ENCODE results near the gene TMEM174. TPM values are rescaled to one million over a fixed set of nuclear protein-coding genes. Genes with fewer than 3 reads are reported as not detected.

TMEM174 gene
- total RNA-seq, 1 donor from 2014 or later, result not detected

DNA sequence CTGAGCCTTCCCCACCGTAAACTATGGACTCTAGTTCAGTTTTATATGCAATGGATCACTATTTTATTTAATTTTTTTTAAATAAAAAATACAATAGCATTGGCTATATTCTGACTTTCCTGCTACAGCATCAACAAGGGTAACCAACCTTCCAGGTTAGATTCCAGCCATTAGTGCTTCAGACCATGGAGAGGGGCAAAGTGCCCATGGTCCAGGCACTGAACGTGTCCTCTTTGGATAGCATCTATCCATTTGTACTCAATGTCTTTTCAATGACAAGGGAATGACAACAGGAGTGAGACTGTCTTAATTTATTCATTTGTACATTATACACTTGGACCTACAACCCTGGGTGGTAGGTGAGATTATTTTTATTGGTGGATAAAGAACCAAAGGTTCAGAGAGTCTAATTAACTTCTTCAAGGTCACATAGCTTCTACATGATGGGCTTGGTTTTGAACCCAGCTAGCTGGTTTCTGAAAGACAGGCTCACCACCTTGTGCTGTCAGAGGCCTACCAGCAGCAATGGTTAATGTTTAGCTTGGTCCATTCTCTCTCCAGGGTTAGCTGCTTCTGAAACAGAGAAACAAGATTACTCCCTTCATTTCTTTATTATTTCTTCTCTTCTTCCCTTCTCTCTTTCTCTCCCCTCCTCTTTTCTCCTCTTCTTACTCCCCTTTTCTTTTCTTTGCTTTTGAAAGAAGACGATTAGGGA lies 41.1 kb upstream of the TMEM174 start:
- Histone ChIP-seq H3K27ac (no peak overlapping the region), H3K9me3 (no peaks in the 10 kb centered on the region), H3K4me1 (no peaks in the 10 kb centered on the region), H3K27me3 (ENCODE audit: low read depth) (peaks cover 9% of the 10 kb centered on the region), H3K36me3 (no peaks in the 10 kb centered on the region), H3K4me3 (no peak overlapping the region)
- no peak for DNase-seq
- intact Hi-C loops (cut with DNase I), result no loop called here
- ATAC-seq, result no peak
- TF ChIP-seq, protein P1, sequence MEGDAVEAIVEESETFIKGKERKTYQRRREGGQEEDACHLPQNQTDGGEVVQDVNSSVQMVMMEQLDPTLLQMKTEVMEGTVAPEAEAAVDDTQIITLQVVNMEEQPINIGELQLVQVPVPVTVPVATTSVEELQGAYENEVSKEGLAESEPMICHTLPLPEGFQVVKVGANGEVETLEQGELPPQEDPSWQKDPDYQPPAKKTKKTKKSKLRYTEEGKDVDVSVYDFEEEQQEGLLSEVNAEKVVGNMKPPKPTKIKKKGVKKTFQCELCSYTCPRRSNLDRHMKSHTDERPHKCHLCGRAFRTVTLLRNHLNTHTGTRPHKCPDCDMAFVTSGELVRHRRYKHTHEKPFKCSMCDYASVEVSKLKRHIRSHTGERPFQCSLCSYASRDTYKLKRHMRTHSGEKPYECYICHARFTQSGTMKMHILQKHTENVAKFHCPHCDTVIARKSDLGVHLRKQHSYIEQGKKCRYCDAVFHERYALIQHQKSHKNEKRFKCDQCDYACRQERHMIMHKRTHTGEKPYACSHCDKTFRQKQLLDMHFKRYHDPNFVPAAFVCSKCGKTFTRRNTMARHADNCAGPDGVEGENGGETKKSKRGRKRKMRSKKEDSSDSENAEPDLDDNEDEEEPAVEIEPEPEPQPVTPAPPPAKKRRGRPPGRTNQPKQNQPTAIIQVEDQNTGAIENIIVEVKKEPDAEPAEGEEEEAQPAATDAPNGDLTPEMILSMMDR (IDR thresholded peaks at IDR 0.05), result no peak

DNA sequence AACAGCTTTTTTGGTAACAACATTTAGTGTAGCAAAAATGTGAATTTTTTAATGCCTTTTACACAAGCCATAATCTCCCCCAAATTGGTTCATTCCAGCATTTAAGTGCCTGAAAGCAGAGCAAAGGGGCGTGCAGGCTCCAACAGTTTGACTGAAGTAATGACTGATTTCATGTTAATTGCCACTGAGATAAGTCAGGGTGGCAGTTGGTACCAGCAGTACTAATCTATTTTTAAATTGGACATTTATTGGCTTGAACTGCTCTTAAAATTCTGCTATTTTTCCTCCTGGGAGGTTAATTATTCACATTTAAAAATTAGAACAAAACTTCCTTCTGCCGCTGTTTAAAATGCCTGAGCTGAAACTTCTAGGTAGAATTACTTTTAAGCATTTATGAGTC lies 40.2 kb upstream of the TMEM174 start:
- Histone ChIP-seq H3K4me3 (no peak overlapping the region), H3K27me3 (ENCODE audit: low read depth) (peaks cover 11% of the 10 kb centered on the region), H3K27ac (no peak overlapping the region), H3K9me3 (no peaks in the 10 kb centered on the region), H3K36me3 (no peaks in the 10 kb centered on the region), H3K4me1 (no peaks in the 10 kb centered on the region)
- intact Hi-C loops (cut with DNase I), result no loop called here
- ATAC-seq (no peak), DNase-seq (no peak)
- TF ChIP-seq, protein P1 (IDR thresholded peaks at IDR 0.05), result no peak

DNA sequence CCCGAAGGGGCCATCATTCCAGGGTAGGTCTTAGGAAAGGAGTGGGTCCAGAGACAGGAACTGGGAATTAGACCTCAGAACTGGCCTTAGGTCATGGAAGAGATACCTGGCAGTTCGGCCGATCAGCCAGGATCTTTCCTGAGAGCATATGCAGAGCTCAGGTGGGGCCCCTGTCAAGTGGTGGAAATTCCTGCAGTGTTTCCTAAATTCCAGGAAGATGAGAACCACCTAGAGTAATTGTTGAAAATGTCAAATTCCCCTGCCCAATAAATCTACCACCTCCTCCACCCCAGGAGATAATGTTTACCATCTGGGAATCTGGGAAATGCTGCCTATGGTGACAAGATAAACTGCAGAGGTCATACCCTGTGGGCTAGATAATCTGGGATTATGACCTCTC lies 38.0 kb upstream of the TMEM174 start:
- H3K9me3 ChIP-seq, result no peaks in the 10 kb centered on the region
- DNase-seq (no peak), ATAC-seq (no peak)
- intact Hi-C loops (cut with DNase I), result no loop called here
- H3K4me1 ChIP-seq, result no peaks in the 10 kb centered on the region
- no peaks in the 10 kb centered on the region for H3K36me3 ChIP-seq
- H3K4me3 ChIP-seq, result no peak overlapping the region
- H3K27me3 ChIP-seq (ENCODE audit: low read depth), result peaks cover 11% of the 10 kb centered on the region
- no peak overlapping the region for H3K27ac ChIP-seq
- TF ChIP-seq, protein P1 (IDR thresholded peaks at IDR 0.05), result no peak

DNA sequence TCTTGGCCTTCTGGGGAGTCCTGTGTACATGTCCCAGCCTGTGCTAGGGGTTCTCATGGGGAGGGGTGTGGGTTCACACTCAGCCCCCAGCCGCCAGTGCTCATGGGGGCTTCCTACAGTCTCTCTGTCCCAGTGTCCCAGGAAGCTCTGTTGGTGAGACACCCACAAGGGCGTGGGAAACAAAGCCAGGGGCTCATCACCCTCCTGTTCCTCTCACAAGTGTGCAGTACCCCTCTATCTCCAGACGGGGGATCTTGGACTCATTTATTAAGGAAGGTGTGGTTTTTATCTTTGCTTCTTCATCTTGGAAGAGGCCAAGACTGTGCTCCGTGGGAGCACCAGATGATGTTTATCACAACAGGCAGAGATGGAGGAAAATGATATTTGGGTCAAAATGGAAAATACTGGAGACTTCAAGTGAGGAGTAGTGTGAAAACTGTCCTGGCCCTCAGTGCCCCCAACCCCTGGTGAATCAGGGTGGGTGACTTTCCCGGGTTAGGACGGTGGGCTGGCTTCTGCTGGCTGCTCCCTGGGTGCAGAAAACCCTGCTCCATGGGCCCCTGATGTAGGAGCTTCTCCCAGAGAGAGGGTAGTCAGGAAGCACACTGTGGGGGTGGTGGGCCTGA lies 37.5 kb upstream of the TMEM174 start:
- Histone ChIP-seq H3K4me3 (no peak overlapping the region), H3K36me3 (no peaks in the 10 kb centered on the region), H3K27me3 (ENCODE audit: low read depth) (peaks cover 11% of the 10 kb centered on the region), H3K4me1 (no peaks in the 10 kb centered on the region), H3K9me3 (no peaks in the 10 kb centered on the region), H3K27ac (no peak overlapping the region)
- TF ChIP-seq, protein P1 (IDR thresholded peaks at IDR 0.05), result no peak
- DNase-seq (no peak), ATAC-seq (no peak)
- intact Hi-C loops (cut with DNase I), result no loop called here

DNA sequence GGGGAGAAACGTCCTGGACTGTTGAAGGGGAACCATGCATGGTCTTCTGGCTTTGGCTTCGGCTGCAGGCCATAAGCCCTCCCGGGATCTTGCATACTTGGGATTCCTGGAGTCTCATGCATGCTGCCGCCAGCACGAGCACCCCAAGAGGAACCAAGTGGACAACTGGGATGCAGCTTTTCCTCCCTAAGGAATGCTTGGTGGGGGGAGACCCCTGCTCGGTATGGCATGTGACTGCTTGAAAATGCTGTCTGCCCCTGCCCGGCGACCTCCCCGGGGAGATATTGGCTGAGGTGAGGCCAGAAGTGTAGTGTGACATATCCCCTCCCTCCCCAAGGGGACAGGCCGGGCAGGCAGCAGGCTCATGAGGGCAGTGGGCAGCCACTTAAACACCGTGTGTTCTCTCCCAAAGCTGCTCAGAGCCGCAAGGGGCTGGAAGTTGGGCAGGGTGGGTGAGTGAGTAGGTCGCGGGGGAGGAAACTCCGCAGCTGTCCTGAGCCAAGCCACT lies 36.9 kb upstream of the TMEM174 start:
- no peak for ATAC-seq

More for the DNA sequence above, 36.9 kb upstream of the TMEM174 start:
- TF ChIP-seq, protein P1 (IDR thresholded peaks at IDR 0.05), result no peak
- no peaks in the 10 kb centered on the region for H3K4me1 ChIP-seq
- no peak overlapping the region for H3K27ac ChIP-seq
- no peaks in the 10 kb centered on the region for H3K9me3 ChIP-seq
- no peaks in the 10 kb centered on the region for H3K36me3 ChIP-seq
- DNase-seq, result no peak
- no peak overlapping the region for H3K4me3 ChIP-seq
- H3K27me3 ChIP-seq (ENCODE audit: low read depth), result peaks cover 11% of the 10 kb centered on the region
- intact Hi-C loops (cut with DNase I), result no loop called here
